Pancreas (tissue), 10 donors: ENCODE measurements around the gene RAB27B. TPM values are rescaled to one million over a fixed set of nuclear protein-coding genes. Genes with fewer than 3 reads are reported as not detected.

Source experiments
- ATAC-seq, 4 donors: fragments of 200-7000 bp; cut with Tn5 transposase; one replicate each; pipeline versions ENCODE4 v1.8.0 to v1.9.1; 2020; ENCODE audit warnings: mild to moderate bottlenecking in 4 of 4, moderate library complexity in 4 of 4
- DNase-seq, 6 donors: peaks; one replicate each; pipeline ENCODE4 v3.0.0-alpha.2; 2020
- FAIRE-seq: peaks from 2 replicates; lab custom pipeline; 2012; peaks lifted over from hg19 to GRCh38; lab: Jason Lieb, UNC
- H3K27ac ChIP-seq, 4 donors: fragments of 200-600 bp; sonication (generic); 1 replicate in 3 of 4; 2 replicates in 1 of 4; pipeline versions ENCODE4 v1.5.0 to v1.8.0; 2020
- H3K27me3 ChIP-seq, 4 donors: fragments of 200-600 bp; one replicate each; pipeline ENCODE4 v1.8.0; 2021
- H3K36me3 ChIP-seq, 3 donors: fragments of 200-600 bp; sonication (generic) in 1 of 3; one replicate each; pipeline versions ENCODE4 v1.5.0 to v1.8.0; 2020 to 2021
- H3K4me1 ChIP-seq, 3 donors: fragments of 200-600 bp; one replicate each; pipeline ENCODE4 v1.8.0; 2021
- H3K4me3 ChIP-seq, 4 donors: fragments of 200-600 bp; sonication (generic) in 2 of 4; one replicate each; pipeline versions ENCODE4 v1.5.0 to v1.8.0; 2020 to 2021
- H3K9me3 ChIP-seq, 4 donors: fragments of 200-600 bp; one replicate each; pipeline ENCODE4 v1.8.0; 2021
- WGBS, 2 donors: extraction: QIAGEN DNeasy Blood & Tissue Kit; methylation state at CpG; one replicate each; pipeline ENCODE4 v1.1.7; 2013; 5-methylcytosine and 5-hydroxymethylcytosine counted together
- intact Hi-C, 3 donors: fragments of 100-400 bp; cut with DNase I; formaldehyde crosslinking; loops; one replicate each; pipeline versions ENCODE4 v1.11.1 to v1.14.2; 2022
- polyA plus RNA-seq, 2 donors: library from polyadenylated mRNA; stranded (reverse); fragments of 200-250 nt; gene quantifications; one replicate each; pipeline ENCODE4 v1.2.3, GENCODE V29; 2013
- total RNA-seq, 6 donors: library from RNA; stranded (reverse); fragmentation: NEBNext Ultra II Directional in 4 of 6; extraction: Animal tissue kit (Norgen Biotek cat#: 25700) in 4 of 6; gene quantifications; one replicate each; pipeline versions ENCODE4 v1.2.1 to v1.2.4, GENCODE V29; 2021 to 2023
- TF ChIP-seq, protein P1 (sequence below), 4 donors: fragments of 200-600 bp; sonication (generic) in 3 of 4; IDR thresholded peaks; one replicate each; pipeline versions ENCODE4 v1.5.0 to v1.8.0; 2021; ENCODE audit warnings: antibody characterized with exemption in 4 of 4
- donor health status: healthy with polysubstance abuse.
- donor health status: DM: no; HTN: no; CAD: no; lungs with moderate emphysema.
- donor health status: DM: no; HTN: no; CAD: no.
- donor health status: control.
- donor health status: control.
- donor health status: Bipolar disorder and iron deficiency.
- donor health status: DM: yes; HTN: yes; CAD: no.
- donor health status: DM: no; HTN: no; CAD: no.
- donor health status: DM: no; HTN: no; CAD: no.
- donor health status: DM: yes; HTN: yes; CAD: no.

The RAB27B gene
- total and polyA plus RNA-seq, 8 donors = 0.61 to 12.9 (median 5.9) TPM

DNA sequence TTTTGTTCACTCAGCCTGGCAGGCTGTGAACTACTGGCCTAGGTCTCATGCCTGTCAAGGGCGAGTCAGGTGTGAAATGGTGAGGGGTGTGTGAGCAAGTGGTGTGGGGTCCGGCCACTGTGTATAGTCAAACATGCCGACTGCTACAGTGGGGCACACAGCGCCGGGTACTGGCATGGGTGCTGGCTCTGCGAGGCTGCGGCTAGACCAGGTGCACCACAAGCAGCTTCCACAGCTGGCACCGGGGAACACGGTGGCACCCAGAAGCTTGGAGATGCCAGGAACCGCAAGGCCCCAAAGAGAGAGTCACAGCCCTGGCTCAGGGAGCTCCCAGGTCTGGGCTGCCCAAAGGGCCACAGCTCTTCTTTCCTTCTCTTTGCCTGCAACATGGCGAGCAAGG lies 81.3 kb downstream of the RAB27B start:
- TF ChIP-seq, protein P1, sequence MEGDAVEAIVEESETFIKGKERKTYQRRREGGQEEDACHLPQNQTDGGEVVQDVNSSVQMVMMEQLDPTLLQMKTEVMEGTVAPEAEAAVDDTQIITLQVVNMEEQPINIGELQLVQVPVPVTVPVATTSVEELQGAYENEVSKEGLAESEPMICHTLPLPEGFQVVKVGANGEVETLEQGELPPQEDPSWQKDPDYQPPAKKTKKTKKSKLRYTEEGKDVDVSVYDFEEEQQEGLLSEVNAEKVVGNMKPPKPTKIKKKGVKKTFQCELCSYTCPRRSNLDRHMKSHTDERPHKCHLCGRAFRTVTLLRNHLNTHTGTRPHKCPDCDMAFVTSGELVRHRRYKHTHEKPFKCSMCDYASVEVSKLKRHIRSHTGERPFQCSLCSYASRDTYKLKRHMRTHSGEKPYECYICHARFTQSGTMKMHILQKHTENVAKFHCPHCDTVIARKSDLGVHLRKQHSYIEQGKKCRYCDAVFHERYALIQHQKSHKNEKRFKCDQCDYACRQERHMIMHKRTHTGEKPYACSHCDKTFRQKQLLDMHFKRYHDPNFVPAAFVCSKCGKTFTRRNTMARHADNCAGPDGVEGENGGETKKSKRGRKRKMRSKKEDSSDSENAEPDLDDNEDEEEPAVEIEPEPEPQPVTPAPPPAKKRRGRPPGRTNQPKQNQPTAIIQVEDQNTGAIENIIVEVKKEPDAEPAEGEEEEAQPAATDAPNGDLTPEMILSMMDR (IDR thresholded peaks at IDR 0.05) = no peak
- DNase-seq (peak in 1 of 6 donors; percentile 35), ATAC-seq (no peak), FAIRE-seq (no peak)
- H3K4me1 ChIP-seq = no peaks in the 10 kb centered on the region
- no peaks in the 10 kb centered on the region for H3K36me3 ChIP-seq
- no peaks in the 10 kb centered on the region for H3K27me3 ChIP-seq
- no peak overlapping the region for H3K4me3 ChIP-seq
- intact Hi-C loops = no loop called here
- WGBS, 2 donors = 87 to 90% methylated on average over 11 of the region's 11 CpGs
- no peak overlapping the region for H3K27ac ChIP-seq
- H3K9me3 ChIP-seq = no peaks in the 10 kb centered on the region

DNA sequence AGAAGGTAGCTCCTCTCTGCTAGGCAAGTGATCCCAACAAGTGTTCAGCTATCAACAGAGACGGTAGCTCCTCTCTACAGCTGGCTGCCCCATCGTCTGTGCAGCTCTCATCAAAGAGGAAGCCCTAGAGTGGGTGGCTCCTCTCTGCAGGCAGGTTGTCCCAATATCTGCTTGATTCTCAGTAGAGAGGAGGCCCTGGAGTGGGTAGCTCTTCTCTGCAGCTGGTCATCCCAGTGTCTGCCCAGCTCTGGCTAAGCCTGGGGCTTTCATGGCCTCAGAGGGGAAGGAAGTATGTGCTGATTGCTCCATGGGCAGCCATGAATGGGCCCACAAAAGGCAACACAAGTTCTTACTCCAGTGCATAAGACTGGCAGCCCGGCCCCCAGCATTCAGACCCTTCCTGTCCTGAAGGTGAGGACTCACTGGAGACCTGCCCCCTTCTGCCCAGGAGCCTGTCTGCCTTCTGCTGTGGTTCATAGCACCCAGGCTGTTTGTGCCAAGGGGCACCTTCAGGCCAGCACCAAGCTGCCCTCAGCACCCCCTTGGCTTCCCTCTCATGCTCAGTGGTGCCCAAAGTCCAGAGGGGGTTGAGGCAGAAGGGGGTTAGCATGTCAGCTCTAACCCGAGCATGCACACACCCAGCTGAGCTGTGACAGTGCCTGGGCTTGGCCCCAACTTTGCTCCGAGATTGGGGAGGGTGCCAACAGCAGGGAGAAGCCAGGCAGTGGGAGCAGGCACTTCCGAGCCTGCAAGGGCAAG lies 82.1 kb downstream of the RAB27B start:
- no peak overlapping the region for H3K4me3 ChIP-seq
- intact Hi-C loops = no loop called here
- TF ChIP-seq, protein P1 (IDR thresholded peaks at IDR 0.05) = no peak
- no peak overlapping the region for H3K27ac ChIP-seq
- 79 to 85% methylated on average over 6 of the region's 6 CpGs for WGBS, 2 donors
- H3K36me3 ChIP-seq = no peaks in the 10 kb centered on the region
- DNase-seq = peak in 1 of 6 donors; percentile 32
- ATAC-seq = no peak
- FAIRE-seq = no peak
- no peaks in the 10 kb centered on the region for H3K27me3 ChIP-seq
- H3K9me3 ChIP-seq = no peaks in the 10 kb centered on the region
- no peaks in the 10 kb centered on the region for H3K4me1 ChIP-seq

DNA sequence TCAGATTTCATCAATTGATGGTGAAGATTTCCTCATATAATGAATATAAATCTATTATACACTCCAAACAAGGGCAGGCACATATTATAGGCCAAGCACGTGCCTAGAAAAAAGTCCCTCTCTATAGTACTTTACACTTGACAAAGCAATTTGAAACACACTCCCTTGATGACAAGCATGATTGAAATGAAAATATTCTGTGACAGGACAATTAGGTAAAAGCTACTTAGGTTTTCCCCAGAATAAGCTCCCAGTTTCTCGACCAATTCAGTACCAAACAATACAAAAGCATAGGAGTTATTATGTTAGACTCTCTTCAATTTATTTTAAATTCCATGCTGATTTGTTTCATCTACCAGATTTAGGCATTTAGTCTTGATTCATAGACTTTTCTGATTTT lies 83.3 kb downstream of the RAB27B start:
- H3K36me3 ChIP-seq = no peaks in the 10 kb centered on the region
- TF ChIP-seq, protein P1 (IDR thresholded peaks at IDR 0.05) = no peak
- no peaks in the 10 kb centered on the region for H3K9me3 ChIP-seq
- ATAC-seq (no peak), FAIRE-seq (no peak), DNase-seq (no peak)
- intact Hi-C loops = no loop called here
- H3K4me1 ChIP-seq = no peaks in the 10 kb centered on the region
- H3K4me3 ChIP-seq = no peak overlapping the region
- 67 to 83% methylated on average over 2 of the region's 2 CpGs for WGBS, 2 donors
- H3K27me3 ChIP-seq = no peaks in the 10 kb centered on the region
- H3K27ac ChIP-seq = no peak overlapping the region

DNA sequence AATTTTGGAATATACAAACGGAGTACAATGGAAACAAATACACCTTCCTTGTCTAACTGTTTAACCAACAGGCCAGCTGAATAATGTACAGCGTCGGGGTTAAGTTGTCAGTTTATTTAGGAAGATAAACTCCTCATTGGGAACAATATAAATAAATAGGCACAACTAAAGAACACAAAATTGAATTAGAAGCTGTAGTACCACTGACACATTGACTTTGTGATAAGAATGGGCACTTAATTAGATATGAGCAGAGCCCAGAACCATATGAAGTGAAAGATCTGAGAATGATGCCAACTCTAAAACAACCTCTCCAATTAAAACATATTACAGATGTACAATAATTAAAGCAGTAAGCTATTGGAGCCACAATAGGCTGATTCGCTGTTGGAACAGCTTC lies 86.5 kb downstream of the RAB27B start:
- intact Hi-C loops = no loop called here
- H3K27me3 ChIP-seq = no peaks in the 10 kb centered on the region
- 75 to 79% methylated on average over 4 of the region's 4 CpGs for WGBS, 2 donors
- H3K36me3 ChIP-seq = no peaks in the 10 kb centered on the region
- ATAC-seq (no peak), FAIRE-seq (no peak), DNase-seq (no peak)
- H3K4me1 ChIP-seq = no peaks in the 10 kb centered on the region
- no peaks in the 10 kb centered on the region for H3K9me3 ChIP-seq
- no peak overlapping the region for H3K4me3 ChIP-seq
- H3K27ac ChIP-seq = no peak overlapping the region
- TF ChIP-seq, protein P1 (IDR thresholded peaks at IDR 0.05) = no peak

DNA sequence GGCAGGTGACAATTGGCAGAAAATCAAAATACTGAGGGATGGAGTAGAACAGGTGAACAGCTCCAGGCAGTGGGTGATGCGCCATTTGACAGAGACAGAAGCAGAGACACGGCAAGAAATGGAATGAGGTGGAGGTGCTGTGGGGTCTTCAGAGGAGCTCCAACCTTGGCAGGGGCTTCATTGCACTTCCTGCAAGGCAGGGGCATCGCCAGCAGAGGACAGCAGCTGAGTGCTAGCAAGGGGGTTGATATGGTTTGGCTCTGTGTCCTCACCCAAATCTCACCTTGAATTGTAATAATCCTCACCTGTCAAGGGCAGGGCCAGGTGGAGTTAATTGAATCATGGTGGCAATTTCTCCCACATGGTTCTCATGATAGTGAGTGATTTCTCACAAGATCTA lies 88.2 kb downstream of the RAB27B start:
- FAIRE-seq (no peak), ATAC-seq (no peak), DNase-seq (no peak)
- Histone ChIP-seq H3K27me3 (no peaks in the 10 kb centered on the region), H3K36me3 (no peaks in the 10 kb centered on the region), H3K27ac (no peak overlapping the region), H3K9me3 (no peaks in the 10 kb centered on the region), H3K4me3 (no peak overlapping the region), H3K4me1 (no peaks in the 10 kb centered on the region)
- intact Hi-C loops = no loop called here
- TF ChIP-seq, protein P1 (IDR thresholded peaks at IDR 0.05) = no peak
- 96 to 97% methylated on average over 3 of the region's 3 CpGs for WGBS, 2 donors
